LHCN-M2 (cell line): ENCODE results near the gene PCSK5. TPM values are rescaled to one million over a fixed set of nuclear protein-coding genes. Genes with fewer than 3 reads are reported as not detected.

Source experiments
- DNase-seq: peaks from one replicate; pipeline ENCODE4 v3.0.0-alpha.2; 2012; ENCODE audit warnings: low read depth
- total RNA-seq: library from RNA; depleted of rRNA; stranded (reverse); fragments of >200 nt; gene quantifications from 2 replicates; pipeline ENCODE4 v1.2.3, GENCODE V29; 2014

Gene PCSK5
- total RNA-seq, 1 experiment from 2014 or later, result 11.9 TPM

GRCh38 chr9:76245518-76245917 is 355.0 kb downstream of the PCSK5 start:
- DNase-seq, result no peak

DNA sequence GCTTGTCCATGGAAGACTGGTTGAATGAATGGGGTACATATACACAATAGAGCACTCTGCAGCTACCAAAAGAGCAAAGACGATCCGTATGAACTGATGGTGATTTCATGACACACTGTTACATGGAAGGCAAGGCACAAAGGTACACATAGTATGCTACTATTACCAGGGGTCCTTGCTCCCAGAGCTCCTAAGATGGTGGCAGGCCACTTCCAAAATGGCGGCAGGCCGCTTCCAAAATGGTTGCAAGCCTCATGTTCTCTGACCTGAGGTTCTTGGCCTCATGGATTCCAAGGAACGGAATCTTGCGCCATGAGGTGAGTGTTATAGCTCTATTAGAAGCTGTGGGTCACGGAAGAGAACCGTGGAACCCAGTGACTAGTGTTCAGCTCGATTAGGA is 356.2 kb downstream of the PCSK5 start:
- no peak for DNase-seq

DNA sequence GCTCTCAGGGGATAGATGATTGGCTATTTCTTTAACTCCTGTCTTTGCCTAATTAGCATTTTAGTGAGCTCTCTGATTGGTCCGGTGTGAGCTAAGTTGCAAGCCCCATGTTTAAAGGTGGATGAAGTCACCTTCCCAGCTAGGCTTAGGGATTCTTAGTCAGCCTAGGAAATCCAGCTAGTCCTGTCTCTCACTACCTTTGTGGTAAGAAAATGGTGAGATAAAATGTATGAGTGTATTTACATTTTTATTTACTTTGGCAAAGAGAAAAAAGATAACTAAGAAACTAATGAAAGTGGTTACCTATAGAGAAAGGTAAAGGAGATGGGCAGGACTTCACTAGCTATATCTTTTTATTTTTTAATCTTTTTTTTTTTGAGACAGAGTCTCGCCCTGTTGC is 357.0 kb downstream of the PCSK5 start:
- DNase-seq, result no peak

DNA sequence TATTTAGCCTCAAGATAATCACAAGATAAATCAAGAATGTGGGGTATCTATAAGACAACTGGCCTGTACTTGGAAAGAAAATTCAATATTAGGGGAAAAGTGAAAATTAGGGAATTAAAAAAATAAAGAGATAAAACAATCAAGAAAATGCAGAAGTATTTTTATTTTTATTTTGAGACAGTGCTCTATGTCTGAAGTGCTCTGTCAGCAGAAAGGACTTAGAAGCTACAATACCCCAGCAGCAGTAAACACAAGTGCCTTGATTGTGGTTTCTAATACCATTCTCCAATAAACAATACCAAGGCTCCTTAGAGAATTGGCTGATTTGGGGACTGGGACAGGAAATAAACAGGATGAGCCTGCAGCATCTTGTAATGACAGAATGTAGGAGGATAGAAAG is 358.8 kb downstream of the PCSK5 start:
- DNase-seq, result no peak

DNA sequence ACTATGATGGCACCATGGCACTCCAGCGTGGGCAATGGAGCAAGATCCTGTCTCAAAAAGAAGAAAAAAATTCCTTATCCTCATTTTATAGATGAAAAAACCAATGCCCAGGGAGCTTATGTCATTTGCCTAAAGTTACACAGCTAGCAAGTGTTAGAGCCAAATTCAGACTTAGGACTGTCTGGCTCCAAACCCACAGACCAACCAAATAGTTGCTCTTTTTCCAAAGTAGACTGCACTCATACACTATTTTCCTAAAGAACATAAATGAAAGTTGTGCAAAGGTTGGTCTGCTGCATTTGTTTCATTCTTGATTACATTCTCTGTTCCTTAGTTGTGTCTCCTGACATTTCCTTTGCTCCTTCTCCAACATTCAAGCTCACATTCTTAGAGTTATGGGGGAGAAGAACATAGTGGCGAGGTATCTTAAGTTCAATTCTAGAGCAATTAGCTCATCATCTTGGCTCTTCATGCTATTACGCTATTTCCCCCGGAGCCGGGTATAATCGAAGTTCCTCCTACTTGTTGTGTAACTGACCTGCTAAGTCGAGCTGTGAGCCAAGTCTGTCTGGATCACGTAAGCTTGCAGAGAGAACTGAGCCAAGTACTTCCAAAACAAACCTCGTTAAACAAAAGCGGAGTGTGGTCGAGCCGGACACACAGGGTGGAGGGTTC is 365.4 kb downstream of the PCSK5 start:
- peak; percentile 65 for DNase-seq

- no peak for DNase-seq
Observed at GRCh38 chr9:76257311-76257710, 366.8 kb downstream of the PCSK5 start.

- DNase-seq, result no peak
Observed at GRCh38 chr9:76266649-76267283, 376.3 kb downstream of the PCSK5 start.

- DNase-seq, result no peak
Observed at GRCh38 chr9:76267284-76267652, 376.8 kb downstream of the PCSK5 start.

DNA sequence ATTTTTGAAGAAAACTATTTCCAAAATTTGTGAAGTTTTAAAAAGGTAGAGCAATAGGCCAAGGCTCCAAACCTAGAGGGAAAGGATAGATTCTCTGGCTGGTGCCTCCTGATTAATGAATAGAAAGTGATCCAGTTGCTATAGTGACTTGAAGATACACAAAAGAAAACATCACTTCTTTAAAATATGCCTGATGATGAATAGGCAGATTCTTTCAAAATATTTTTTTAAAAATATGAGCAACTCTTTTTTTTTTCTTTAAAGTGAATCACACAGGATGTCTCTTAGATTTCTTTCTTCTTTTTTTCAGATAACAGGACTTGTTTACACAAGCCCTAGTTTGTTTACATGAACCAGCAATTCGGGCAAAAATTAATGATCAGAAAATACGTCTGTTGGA is 379.3 kb downstream of the PCSK5 start:
- DNase-seq, result peak; percentile 38

DNA sequence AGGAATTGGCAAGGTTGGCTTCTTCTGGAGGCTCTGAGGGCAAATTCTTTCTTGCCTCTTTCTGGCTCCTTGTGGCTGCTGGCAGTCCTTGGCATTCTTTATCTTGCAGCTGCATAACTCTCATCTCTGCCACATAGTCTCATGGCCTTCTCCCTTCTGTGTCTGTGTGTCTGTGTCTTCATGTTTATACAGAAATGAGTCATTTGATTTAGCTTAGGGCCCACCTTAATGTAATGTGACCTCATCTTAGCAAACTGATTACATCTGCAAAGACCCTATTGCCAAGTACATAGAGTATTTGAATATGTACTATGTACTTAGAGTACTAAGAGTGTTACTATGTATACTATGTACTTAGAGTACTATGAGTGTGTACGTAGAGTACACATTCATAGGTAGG is 381.3 kb downstream of the PCSK5 start:
- no peak for DNase-seq

GRCh38 chr9:76289042-76289441 is 398.6 kb downstream of the PCSK5 start:
- DNase-seq, result no peak

DNA sequence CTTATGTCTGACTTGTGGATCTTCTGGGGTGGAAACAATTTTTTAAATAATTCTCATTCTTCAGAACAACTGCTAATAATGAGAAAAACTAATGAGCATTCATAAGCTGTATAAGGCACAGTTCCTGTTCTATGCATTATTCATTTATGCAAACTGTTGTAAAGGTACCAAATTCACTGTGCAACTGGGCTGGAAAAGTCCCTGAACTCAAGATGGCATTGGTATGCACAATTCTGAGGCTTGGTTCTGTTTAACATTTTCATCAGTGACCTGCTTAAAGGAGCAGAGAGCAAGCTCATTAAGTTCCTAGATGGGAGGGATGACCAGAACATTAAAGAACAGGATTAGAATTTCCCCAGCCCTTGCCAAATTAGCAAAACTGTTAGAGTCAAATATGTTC is 399.2 kb downstream of the PCSK5 start:
- DNase-seq, result no peak

GRCh38 chr9:76290555-76290954 is 400.1 kb downstream of the PCSK5 start:
- no peak for DNase-seq

DNA sequence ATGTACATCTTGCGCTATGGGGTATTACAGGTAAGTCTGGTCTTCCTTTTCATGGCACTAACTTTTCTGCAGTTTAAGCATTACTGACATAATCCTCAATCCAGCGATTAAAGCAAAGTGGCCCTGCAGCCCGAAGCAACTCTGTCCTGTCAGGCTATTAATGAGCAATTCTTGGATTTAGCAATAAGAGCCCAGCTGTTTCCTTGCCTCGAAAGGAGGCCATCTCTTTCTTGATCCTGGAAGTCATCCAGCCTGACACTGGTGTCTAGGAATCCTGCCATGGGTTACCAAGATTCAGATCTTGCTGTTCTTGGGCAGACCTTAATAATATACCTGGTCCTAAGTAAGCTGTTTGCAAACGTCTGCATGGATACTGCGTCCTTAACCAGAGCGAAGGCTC is 401.8 kb downstream of the PCSK5 start:
- peak; percentile 66 for DNase-seq

DNA sequence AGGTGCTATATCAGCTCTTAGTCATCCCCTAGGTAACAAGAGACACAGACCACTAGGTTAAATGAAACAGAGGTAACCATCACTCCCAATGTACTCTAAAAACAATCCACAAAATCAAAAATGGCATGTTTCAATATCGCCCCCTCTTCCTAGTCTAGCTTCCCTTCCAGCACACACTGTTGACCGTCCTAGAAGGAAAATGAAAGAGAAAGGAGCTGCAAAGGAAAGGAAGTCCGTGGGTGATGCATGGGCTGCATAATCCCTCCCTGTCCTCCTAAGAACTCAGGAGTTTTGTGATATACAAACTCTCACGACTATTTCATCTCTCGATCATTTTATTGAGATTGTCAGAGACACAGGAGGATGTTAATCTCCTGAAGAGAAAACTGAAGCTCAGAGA is 402.2 kb downstream of the PCSK5 start:
- DNase-seq, result no peak

- DNase-seq, result peak; percentile 33
Observed at GRCh38 chr9:76294301-76294700, 403.8 kb downstream of the PCSK5 start.

- DNase-seq, result peak; percentile 73
Observed at GRCh38 chr9:76296561-76297310, 406.3 kb downstream of the PCSK5 start.

DNA sequence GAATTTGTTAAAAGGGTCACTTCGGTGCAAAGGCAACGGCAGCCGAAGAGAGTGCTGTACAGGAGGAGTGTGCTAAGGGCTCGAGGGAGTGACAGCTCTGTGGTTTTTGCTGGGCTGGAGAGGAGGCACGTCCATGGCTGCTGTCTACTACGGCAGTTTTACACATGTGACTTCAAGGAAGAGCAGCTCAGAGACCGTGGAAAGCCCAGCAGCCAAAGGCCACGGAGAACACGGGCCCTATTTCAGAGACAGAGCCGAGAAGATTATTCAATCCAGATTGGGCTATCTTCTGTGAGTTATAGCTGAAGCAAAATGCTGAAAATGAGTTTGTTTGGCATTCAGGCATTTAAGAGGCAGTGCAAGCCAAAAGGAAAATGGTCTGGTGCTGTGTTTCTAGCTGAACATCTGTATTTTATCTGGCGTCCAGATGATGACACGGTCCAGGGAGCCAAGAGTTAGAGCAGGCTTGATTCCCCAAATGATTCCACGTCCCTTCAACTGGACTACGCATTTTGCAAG is 407.3 kb downstream of the PCSK5 start:
- DNase-seq, result peak; percentile 70

- DNase-seq, result peak; percentile 15
Observed at GRCh38 chr9:76298521-76299144, 408.2 kb downstream of the PCSK5 start.

- no peak for DNase-seq
Observed at GRCh38 chr9:76302543-76302942, 412.1 kb downstream of the PCSK5 start.

DNA sequence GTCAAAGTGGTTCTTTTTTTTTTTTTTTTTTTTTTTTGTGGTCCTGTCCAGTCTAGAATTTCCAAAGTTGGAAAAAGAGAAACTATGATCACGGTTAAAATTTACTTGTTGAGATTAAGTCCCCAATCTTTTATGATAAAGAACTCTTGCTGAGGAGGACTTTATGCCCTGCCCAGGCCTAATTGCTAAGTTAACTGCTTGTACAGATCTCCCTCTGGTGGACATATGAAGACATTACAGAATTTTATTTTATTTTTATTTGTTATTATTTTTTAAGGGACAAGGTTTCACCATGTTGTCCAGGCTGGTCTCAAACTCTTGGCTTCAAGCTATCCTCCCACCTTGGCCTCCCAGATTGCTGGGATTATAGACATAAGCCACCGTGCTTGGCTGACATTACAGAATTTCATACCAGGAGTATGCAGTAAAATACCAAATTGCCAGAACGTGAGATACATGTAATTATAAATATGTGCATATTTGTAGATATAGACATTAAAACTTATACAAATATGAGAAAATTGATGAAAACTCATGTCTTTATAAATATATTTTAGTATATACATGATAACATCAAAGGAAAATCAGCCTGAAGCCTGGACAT is 412.6 kb downstream of the PCSK5 start:
- DNase-seq, result peak; percentile 49

DNA sequence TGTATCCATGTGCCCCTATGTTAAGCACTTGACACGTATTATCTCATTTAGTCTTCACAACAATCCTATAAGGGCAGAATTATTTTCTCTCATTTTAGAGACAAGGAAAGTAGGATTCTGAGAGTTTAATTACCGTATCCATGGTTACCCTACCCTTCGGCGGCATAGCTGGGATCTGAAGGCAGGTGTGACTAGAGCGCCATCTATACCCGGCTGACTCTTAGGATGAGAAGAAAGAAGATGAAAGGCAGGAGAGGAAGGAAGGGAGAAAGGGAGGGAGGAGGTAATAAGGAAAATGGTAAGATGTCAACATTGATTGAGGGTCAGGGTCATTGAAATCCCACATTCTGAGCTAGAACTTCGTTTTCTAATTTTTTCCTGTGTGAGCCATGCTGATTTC is 416.6 kb downstream of the PCSK5 start:
- DNase-seq, result peak; percentile 17
